Raji (cell line): Measurements from ENCODE around the gene TBC1D22A.

ENCODE experiments used
- POLR2A ChIP-seq: IDR thresholded peaks from 2 replicates; pipeline ENCODE4 v1.6.1; 2011; ENCODE audit warnings: low read depth, low read length, control low read depth; ENCODE audit not compliant: insufficient read depth

Gene TBC1D22A

GRCh38 chr22:46792061-46792796 lies 29.8 kb downstream of the TBC1D22A start:
- no peak for TF ChIP-seq POLR2A

- no peak for TF ChIP-seq POLR2A
These were observed 30.4 kb downstream of the TBC1D22A start for GRCh38 chr22:46792841-46793261.

GRCh38 chr22:46793497-46793896 lies 31.0 kb downstream of the TBC1D22A start:
- TF ChIP-seq POLR2A: no peak

- no peak for TF ChIP-seq POLR2A
These were observed 31.6 kb downstream of the TBC1D22A start for GRCh38 chr22:46794067-46794466.

- TF ChIP-seq POLR2A: no peak
These were observed 32.0 kb downstream of the TBC1D22A start for GRCh38 chr22:46794491-46794890.

GRCh38 chr22:46795140-46795539 lies 32.7 kb downstream of the TBC1D22A start:
- TF ChIP-seq POLR2A: no peak

GRCh38 chr22:46795845-46796565 lies 33.6 kb downstream of the TBC1D22A start:
- no peak for TF ChIP-seq POLR2A

- no peak for TF ChIP-seq POLR2A
These were observed 34.2 kb downstream of the TBC1D22A start for GRCh38 chr22:46796566-46797195.

GRCh38 chr22:46797355-46797754 lies 34.9 kb downstream of the TBC1D22A start:
- no peak for TF ChIP-seq POLR2A

- TF ChIP-seq POLR2A: no peak
These were observed 35.6 kb downstream of the TBC1D22A start for GRCh38 chr22:46798041-46798365.

- no peak for TF ChIP-seq POLR2A
These were observed 36.2 kb downstream of the TBC1D22A start for GRCh38 chr22:46798366-46799350.

- TF ChIP-seq POLR2A: no peak
These were observed 37.2 kb downstream of the TBC1D22A start for GRCh38 chr22:46799626-46800025.

GRCh38 chr22:46800102-46800857 lies 37.8 kb downstream of the TBC1D22A start:
- no peak for TF ChIP-seq POLR2A

- no peak for TF ChIP-seq POLR2A
These were observed 38.9 kb downstream of the TBC1D22A start for GRCh38 chr22:46801331-46801811.

- TF ChIP-seq POLR2A: no peak
These were observed 39.6 kb downstream of the TBC1D22A start for GRCh38 chr22:46801826-46802607.
